AML-193 (cell line): ENCODE measurements around the gene ATRN.
"Not testable (repeated sequence)": the region's sequence is repeated elsewhere in the genome, so short reads cannot be mapped to it uniquely, and the experiment has no call there.

ENCODE experiments used
- DNase-seq, 2 experiments: peaks; one replicate each; lab custom pipeline; 2025; lab: John Stamatoyannopoulos, UW

Gene ATRN

DNA sequence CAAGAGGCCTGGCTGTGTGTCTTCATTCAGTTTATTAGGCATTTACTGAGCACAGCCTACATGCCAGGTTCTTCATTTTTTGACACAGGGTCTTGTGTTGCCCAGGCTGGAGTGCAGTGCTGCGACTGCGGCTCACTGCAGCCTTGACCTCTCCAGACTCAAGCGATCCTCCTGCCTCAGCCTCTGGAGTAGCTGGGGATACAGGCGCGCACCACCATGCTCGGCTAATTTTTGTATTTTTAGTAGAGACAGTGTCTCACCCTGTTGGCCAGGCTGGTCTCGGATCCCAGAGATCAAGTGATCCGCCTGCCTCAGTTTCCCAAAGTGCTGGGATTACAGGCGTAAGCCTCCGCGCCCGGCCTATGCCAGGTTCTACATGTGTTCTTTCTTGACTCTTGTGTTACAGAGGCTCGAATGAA lies 601 bp upstream of the ATRN start:
- no peak for DNase-seq

DNA sequence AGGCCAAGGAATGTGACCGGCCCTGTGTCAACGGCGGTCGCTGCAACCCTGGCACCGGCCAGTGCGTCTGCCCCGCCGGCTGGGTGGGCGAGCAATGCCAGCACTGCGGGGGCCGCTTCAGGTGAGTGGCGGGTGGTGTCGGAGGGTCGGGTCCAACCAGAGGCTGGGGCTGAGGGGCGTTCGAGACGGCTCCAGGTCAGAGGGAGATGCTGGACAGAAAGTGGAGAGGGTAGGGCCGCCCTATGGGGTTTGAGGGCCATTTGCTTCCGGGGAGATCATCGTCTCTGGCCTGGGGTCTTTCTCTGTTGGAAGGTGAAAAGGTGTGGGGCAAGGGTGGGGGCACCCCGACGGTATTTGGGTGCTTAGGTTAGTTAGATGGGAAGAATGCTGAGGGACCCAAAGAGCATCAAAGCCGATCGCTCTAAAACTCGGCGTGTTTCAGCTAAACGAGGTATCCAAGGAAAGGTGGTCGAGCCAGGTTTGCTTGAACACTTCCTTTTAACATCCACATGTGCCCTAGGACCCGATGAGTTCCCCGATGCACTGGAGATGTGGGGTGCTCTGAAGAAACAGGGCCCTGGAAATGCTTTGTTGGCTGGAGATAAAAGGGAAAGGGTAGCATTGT lies 691 bp downstream of the ATRN start:
- no peak for DNase-seq

DNA sequence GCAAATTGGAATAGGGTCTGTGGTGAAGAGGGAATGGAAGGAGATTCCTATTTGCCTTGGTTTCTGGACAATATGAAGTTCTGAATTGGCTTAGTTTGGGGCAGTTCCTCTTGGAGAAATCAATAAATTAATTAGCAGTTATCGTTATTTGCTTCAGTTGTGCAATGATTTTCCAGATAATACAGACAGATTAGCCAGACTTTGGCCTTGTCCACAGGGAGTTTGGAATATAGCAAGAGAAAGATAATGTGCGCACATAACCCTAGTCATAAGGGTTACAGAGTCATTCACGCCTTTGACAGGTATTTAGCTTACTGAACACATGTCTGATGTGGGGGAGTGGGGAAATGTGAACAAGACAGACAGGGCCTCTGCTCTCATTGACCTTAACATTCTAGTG lies 1.3 kb downstream of the ATRN start:
- DNase-seq, result no peak

DNA sequence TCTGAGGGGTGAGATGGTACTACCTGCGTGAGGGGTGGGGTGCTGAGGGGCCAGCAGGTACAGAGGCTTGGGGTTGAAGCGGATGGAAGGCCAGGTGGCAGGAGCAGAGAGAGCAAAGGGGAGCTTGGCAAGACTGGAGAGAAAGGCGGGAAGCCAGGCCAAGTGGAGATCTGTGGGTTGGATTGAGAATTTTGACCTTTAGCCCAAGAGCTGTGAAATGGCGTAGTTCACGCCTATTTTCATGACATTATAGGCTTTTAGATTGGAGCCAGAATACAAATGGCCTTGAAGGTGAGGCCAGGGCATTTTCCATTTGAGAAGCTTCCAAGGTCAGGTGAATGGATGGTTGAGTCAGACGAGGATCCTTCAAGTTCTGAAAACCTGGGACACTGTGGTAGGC lies 2.5 kb downstream of the ATRN start:
- no peak for DNase-seq

DNA sequence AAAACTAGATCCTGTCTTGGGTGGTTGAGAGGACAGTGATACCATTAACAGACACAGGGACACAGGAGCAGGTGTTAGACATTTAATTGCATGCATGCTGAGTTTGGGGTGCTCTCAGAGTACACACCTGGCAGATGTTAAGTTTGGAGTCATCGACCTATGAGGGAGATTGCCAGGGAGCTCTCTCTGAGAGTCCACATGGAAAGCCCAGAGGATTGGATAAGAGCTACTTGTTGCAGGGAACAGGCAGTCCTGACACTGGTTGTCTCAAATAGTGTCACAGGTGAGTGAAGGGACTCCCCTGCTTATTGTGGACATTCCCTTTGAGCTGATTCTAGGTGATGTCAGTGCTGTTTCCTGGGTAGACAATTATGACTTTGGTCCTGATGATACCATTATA lies 3.1 kb downstream of the ATRN start:
- no peak for DNase-seq

DNA sequence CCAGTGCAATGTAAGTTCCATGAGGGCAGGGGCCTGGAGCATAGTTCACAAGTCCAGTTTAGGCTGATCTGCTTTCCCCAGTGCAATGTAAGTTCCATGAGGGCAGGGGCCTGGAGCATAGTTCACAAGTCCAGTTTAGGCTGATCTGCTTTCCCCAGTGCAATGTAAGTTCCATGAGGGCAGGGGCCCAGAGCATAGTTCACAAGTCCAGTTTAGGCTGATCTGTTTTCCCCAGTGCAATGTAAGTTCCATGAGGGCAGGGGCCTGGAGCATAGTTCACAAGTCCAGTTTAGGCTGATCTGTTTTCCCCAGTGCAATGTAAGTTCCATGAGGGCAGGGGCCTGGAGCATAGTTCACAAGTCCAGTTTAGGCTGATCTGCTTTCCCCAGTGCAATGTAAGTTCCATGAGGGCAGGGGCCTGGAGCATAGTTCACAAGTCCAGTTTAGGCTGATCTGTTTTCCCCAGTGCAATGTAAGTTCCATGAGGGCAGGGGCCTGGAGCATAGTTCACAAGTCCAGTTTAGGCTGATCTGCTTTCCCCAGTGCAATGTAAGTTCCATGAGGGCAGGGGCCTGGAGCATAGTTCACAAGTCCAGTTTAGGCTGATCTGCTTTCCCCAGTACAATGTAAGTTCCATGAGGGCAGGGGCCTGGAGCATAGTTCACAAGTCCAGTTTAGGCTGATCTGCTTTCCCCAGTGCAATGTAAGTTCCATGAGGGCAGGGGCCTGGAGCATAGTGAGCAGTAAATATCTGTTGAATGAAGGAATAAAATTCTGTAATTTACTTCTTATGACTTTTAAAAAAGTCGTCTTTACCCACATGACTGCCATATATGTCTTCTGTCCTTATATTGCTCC lies 6.4 kb downstream of the ATRN start:
- not testable (repeated sequence) for DNase-seq

DNA sequence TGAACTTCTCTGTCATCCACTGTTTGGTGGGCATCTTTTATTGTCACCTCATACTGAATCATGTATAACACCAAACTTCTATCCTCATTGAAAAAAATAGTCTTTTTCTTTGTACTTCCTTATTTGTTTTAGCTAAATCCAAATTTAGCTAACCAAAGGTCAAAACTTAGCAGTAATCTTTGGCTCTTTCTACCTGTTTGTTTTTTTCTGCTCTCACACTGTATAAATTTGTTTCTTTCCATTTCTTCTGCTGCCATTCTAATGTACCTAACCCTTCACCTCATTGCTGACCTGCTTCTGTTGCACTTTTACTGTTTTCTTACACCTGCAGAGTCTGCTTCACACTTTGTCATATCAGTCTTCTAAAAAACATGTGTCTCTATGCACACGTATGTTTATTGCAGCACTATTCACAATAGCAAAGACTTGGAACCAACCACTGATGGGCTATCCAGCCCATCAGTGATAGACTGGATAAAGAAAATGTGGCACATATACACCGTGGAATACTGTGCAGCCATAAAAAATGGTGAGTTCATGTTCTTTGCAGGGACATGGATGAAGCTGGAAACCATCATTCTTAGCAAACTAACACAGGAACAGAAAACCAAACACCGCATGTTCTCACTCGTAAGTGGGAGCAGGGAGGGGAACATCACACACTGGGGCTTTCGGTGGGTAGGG lies 7.2 kb downstream of the ATRN start:
- no peak for DNase-seq

DNA sequence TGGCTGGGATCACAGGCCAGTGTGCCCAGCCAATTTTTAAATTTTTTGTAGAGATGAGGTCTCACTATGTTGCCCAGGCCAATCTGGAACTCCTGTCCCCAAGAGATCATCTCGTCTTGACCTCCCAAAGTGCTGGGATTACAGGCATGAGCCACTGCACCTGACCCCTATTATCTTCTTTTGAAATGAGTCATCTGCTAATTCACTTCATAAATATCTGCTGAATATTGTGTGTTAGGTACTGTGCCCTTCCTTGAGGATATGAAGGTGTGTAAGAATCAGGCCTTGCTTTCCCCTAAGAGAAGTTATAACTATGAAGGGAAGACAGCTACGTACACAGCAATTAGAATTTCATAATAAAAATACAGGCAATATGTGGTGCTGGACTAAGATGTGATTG lies 8.2 kb downstream of the ATRN start:
- no peak for DNase-seq

DNA sequence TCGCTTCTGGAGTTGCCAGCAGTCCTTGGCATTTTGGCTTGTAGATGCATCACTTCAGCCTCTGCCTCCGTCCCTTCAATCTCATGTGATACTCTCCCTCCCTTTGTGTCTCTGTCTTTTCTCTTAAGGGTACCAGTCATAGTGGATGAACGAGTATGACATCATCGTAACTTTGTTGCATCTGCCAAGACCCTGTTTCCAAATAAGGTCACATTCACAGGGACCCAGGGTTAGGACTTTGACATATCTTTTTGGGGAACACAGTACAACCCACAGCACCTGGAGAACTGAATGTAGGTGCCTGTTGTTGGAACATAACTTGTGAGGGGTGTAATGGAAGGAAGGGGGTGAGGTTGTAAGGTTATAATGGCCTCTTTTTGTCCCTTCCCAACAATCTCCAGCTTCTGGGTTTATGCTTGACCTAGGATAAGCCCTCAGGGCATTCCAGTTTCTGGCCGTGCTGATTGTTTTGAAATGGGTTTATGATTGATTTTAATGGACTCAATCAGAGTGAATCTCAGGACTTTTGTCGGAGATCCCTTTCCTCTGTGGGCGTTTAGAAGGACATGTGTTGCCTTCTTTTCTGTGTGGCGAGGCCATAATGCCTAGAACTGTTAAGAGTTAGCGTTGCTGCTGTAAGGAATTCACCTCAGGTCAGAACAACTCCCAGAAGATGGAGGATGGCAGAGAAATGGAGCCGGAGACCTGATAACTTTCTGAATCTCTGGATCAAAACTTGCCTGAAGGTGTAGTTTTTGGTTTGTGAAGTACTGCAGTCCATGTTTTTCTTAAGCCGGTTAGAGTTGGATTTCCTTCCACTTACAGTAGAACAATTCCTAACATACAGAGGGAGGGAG lies 9.2 kb downstream of the ATRN start:
- DNase-seq, result no peak

DNA sequence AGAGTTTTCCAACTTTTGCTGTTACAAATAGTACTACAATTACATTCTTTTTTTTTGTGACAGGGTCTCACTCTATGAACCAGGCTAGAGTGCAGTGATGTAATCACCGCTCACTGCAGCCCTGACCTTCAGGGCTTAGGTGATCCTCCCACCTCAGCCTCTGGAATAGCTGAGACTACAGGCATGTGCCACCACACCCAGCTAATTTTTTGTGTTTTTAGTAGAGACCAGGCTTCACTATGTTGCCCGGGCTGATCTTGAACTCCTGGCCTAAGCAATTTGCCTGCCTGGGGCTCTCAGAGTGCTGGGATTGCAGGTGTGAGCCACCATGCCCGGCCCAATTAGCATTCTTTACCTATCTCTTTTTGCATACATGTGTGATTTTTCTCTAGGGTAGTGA lies 12.5 kb downstream of the ATRN start:
- DNase-seq, result no peak

DNA sequence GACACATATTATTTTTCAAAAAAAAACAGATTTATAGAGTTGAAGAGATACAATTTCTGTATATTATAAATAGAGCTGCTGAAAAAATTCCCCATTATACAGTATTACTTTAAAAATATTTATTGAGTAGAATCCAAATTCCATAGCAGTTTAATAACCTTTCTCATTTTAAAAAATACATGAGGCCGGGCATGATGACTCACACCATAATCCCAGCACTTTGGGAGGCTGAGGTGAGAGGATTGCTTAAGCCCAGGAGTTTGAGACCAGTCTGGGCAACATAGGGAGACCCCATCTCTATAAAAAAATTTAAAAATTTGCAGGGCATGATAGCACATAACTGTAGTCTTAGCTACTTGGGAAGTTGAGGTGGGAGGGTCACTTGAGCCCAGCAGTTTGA lies 13.0 kb downstream of the ATRN start:
- no peak for DNase-seq

DNA sequence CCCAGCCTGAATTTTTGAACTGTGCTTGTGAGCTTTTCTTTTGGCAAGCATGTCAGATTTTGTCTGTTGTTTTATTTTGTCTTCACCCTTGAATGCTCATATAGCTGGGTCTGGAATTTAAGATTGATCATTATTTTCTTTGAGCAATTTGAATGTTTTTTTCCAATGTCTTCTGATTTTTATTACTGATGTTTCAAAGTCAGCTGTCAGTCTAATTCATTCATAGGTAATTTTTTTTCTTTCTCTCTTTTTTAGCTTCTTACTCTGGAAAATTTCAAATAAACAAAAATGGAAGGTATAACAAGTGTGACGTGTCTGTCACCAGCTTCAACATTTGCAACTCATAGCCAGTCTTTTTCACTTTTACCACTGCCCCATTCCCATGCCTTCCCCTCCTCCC lies 15.1 kb downstream of the ATRN start:
- DNase-seq, result no peak

DNA sequence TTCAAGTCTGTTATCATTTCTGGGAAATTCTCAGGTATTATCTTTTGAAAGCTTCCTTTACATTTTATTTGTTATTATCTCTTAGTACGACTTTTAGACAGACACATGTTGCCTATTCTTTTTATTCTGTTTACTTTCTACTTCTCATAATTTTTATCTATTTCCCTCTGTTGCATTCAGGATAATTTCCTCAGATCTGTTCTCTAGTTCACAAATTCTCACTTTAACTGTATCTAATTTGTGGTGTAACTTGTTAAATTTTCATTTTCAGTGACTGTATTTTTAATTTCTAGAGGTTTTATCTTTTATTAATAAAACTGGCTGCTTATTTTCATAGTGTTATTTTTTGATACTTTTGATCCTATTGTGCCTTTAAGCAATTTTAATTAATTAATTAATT lies 16.0 kb downstream of the ATRN start:
- no peak for DNase-seq

DNA sequence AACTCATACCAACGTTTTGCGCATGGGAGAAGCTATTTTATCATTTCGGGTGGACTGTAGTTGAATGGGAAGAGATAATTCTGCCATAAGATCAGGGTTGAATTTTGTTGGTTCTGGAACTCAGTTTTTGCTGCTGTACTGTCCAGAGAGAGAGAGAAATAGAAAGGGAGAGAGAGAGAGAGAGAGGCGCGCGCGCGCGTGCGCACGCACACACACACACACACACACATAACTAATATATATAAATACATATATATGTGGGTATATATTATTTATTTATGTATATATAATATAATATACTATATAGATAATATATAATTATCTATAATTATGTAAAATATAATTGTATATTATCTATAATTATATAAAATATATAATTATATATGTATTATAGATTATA lies 21.9 kb downstream of the ATRN start:
- DNase-seq, result no peak

DNA sequence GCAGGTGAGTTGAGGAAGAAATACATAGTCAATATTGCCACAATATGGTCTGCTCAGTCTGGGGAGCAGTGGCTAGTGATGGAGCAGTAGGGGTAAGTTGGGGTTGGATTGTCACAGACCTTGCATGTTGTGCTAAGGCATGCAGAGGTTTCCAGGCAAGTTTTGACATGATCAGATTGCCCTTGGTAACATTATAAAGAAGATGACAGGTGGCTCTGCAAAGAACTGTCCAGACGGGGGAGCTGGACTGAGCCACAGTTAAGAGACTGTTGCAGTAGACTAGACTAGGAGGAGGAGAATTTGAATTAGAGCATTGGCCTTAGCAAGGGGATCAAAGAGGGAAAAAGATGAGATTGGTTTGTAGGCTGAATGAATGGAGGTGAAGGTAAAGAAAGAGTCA lies 23.4 kb downstream of the ATRN start:
- DNase-seq, result no peak

DNA sequence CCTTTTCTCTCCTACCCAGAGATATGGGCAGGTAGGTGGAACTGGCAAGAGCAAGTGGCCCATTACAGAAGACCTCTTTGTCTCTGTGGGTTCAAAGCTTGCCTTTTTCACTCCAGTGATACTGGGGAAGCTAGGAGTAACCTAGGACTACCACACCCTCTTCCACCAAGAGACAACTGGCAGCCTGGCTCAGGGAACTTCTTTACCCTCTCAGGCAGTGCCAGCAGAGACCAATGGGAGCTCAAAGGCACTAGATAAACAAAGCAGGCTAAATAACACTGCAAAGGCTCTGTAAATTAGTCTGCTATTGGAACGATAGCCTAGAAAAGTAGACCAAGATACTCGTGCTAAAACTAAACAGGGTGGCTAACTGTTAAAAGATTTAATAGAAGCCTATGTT lies 32.1 kb downstream of the ATRN start:
- DNase-seq, result no peak

DNA sequence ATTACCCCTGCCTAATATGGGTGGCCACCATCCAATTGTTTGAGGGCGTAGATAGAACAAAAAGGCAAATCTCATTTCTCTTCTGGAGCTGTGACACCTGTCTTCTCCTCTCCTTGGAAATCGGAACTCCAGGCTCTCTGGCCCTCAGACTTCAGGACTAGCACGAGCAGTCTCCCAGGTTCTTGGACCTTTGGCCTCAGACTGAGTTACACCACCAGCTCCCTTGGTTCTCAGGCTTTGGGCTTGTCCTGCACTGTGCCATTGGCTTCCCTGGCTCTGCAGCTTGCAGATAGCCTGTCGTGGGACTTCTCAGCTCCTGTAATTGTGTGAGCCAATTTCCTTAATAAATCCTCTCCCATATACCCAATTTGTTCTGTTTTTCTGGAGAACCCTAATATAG lies 34.3 kb downstream of the ATRN start:
- no peak for DNase-seq

DNA sequence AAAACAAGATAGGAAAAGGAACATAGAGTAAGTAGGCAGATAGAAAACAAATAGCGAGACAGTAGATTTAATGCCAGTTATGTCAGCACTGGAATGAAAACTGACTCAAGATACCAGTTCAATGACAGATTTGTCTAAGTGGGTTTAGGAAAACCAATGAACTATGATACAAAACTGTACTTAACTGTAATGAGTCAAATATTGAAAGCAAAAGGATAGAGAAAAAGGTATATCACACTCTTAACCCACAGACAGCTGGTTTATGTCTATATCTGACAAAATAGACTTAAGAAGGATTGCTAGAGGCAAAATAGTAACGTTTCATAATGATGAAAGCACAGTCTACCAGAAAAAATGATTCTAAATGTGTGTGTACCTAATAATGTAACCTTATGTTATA lies 38.2 kb downstream of the ATRN start:
- DNase-seq, result no peak

DNA sequence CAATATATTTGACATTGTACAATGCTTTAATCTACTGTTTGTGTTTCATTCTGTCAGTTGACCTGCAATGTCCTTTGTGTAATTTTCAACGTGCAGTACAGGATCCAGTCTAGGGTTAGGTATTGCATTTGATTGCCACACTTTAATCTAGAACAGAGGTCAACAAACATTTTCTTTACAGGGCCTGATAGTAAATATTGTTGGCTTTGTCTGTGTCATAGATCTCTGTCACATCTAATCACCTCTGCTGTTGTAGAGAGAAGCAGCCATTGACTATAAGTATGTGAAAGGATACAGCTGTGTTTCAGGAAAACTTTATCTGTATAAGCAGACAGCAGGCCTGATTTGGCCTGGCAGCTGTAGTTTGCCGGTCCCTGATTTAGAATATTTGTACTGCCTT lies 39.3 kb downstream of the ATRN start:
- DNase-seq, result no peak

DNA sequence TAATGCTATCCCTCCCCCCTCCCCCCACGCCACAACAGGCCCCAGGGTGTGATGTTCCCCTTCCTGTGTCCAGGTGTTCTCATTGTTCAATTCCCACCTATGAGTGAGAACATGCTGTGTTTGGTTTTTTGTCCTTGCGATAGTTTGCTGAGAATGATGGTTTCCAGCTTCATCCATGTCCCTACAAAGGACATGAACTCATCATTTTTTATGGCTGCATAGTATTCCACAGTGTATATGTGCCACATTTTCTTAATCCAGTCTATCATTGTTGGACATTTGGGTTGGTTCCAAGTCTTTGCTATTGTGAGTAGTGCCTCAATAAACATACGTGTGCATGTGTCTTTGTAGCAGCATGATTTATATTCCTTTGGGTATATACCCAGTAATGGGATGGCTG lies 41.4 kb downstream of the ATRN start:
- not testable (repeated sequence) for DNase-seq

DNA sequence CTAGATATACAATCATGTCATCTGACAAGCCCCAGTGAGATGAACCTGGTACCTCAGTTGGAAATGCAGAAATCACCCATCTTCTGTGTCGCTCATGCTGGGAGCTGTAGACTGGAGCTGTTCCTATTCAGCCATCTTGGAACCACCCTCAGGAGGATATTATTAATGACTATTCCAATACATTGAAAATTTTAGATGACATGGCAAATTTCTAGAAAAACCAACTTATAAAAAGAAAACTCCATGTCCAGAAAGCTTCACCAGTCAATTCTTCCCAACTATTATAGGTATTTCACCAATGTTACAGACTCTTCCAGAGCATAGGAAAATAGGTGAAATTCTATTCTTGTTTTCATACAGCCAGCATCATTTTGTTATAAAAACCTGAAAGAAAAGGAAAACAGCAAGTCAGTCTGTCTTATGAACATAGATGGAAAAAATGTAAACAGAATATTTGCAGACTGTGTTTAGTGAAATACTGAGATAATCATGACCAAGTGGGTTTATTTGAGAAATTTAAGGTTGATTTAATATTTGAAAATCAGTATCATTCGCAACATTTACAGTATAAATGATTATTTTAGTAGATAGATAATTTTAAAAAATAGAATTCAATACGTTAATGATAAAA lies 43.3 kb downstream of the ATRN start:
- no peak for DNase-seq
